SK-N-SH treated with all-trans-retinoic acid at 6 μM for 48 hours (cell line): ENCODE results near the gene PRIMA1.

ENCODE experiments used
- RARB ChIP-seq: fragments of 250-450 bp; sonication (Bioruptor Pico); IDR thresholded peaks from 2 replicates; pipeline ENCODE4 v1.8.0; 2021; ENCODE audit warnings: mild to moderate bottlenecking, moderate library complexity
- ZNF8 ChIP-seq: fragments of 450-650 bp; formaldehyde crosslinking; IDR thresholded peaks from 2 replicates; pipeline ENCODE4 v1.5.0; 2020; ENCODE audit warnings: mild to moderate bottlenecking, moderate library complexity

DNA sequence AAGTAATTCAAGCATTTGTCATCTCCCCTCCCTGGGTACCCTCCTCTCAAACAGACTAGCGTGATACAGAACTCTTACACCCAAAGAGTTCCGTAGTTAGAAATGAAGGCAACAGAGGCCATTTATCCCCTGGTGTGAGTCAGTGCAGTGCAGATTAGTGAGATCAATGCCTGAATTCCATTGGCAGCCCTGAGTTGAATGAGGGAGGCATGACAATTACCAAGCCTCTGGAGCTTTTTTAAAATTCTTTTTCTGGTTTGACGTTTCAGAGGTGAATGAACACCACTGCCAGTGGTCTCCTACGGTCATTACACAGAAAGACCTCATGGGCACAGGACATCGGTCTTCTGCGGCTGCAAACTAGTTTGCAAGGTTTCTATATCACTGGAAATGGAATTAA, 94.4 kb downstream of the PRIMA1 start:
- no peak for TF ChIP-seq RARB (CRISPR knock-in tag)
- TF ChIP-seq ZNF8, result no peak
